Neural progenitor cell (in vitro differentiated cells): Measurements from ENCODE around the gene KCNMA1.

ENCODE experiments used
- CTCF ChIP-seq: fragments of 200-600 bp; sonication (generic); IDR thresholded peaks from 2 replicates; pipeline ENCODE4 v1.5.1; 2017; ENCODE audit warnings: antibody characterized with exemption, mild to moderate bottlenecking
- EZH2 ChIP-seq: fragments of 200-600 bp; sonication (generic); IDR thresholded peaks from 2 replicates; pipeline ENCODE4 v1.6.1; 2017; ENCODE audit warnings: antibody characterized with exemption, mild to moderate bottlenecking, moderate library complexity
- EZH2phosphoT487 ChIP-seq: fragments of 200-600 bp; sonication (generic); IDR thresholded peaks from 2 replicates; pipeline ENCODE4 v1.6.1; 2017; ENCODE audit warnings: antibody characterized with exemption

DNA sequence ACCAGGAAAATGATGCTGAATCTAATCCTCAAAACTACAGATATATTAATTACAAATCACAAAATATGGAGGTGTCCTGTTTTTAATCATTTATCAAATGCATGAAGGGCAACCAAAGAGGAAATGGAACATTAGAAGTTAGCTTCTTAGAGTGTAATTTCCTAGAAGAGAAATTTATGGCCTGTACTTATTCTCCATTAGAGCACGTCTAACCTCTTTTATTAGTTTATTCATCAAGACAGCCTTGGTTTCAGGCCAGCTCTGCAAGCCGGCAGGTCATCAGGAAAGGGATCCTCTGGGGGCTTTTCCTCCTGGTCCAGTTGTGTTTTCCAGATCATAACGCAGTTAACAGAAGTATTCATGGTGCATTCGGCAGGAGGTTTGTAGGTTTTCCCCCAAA, 517.6 kb downstream of the KCNMA1 start:
- TF ChIP-seq CTCF (no peak), EZH2 (no peak), EZH2phosphoT487 (no peak)
